H1 (cell line): ENCODE measurements around the gene MAP3K6. TPM values are rescaled to one million over a fixed set of nuclear protein-coding genes. Genes with fewer than 3 reads are reported as not detected.

Source experiments
- CTCF ChIA-PET: fragments of 300-600 bp; sonication (Branson Sonifier 250); formaldehyde crosslinking; loops from one replicate; lab custom pipeline; 2021; ENCODE audit not compliant: partially characterized antibody; lab: Charles Lee
- POLR2A ChIA-PET: fragments of 300-600 bp; sonication (Branson Sonifier 250); formaldehyde crosslinking; loops from one replicate; lab custom pipeline; 2021; ENCODE audit warnings: inconsistent platforms; ENCODE audit not compliant: partially characterized antibody; lab: Charles Lee
- DNase-seq, 2 experiments: peaks; one replicate each; pipeline versions ENCODE4 v3.0.0 to v3.0.0-alpha.2; 2010 to 2022; ENCODE audit warnings: low spot score in 2 of 2, low read depth in 1 of 2, mixed read lengths in 1 of 2
- FAIRE-seq: peaks from 2 replicates; lab custom pipeline; 2011; peaks lifted over from hg19 to GRCh38; lab: Jason Lieb, UNC
- H2AFZ ChIP-seq: 2 replicates; pipeline ENCODE4 v1.8.1; 2012; ENCODE audit warnings: low read length, inconsistent platforms
- H2AK5ac ChIP-seq: 2 replicates; pipeline ENCODE4 v1.6.1; 2013; ENCODE audit warnings: low read depth, low read length
- H2BK120ac ChIP-seq: replicated peaks from 2 replicates; pipeline ENCODE3; 2013; ENCODE audit warnings: low read depth, low read length, inconsistent platforms
- H2BK12ac ChIP-seq: 2 replicates; pipeline ENCODE4 v1.6.1; 2013; ENCODE audit warnings: low read depth, low read length
- H2BK15ac ChIP-seq: 2 replicates; pipeline ENCODE4 v1.6.1; 2013; ENCODE audit warnings: low read length
- H2BK20ac ChIP-seq: 2 replicates; pipeline ENCODE4 v1.6.1; 2013; ENCODE audit warnings: low read length
- H2BK5ac ChIP-seq: 2 replicates; pipeline ENCODE4 v1.6.1; 2013; ENCODE audit warnings: low read depth, low read length
- H3K14ac ChIP-seq: 2 replicates; pipeline ENCODE4 v1.6.1; 2013; ENCODE audit warnings: inconsistent platforms; ENCODE audit not compliant: insufficient read length
- H3K18ac ChIP-seq: 2 replicates; pipeline ENCODE4 v1.6.1; 2013; ENCODE audit warnings: low read length; ENCODE audit errors: extremely low read depth
- H3K23ac ChIP-seq: 2 replicates; pipeline ENCODE4 v1.6.1; 2013; ENCODE audit warnings: inconsistent platforms; ENCODE audit not compliant: insufficient read length
- H3K23me2 ChIP-seq: 2 replicates; pipeline ENCODE4 v1.6.1; 2013; ENCODE audit warnings: low read depth, low read length
- H3K27ac ChIP-seq: 2 replicates; pipeline ENCODE4 v1.6.1; 2011; ENCODE audit warnings: low read depth, low read length, inconsistent platforms
- H3K27me3 ChIP-seq, 4 experiments: replicated peaks in 1 of 4; 1 replicate in 1 of 4; 2 replicates in 3 of 4; pipeline versions ENCODE4 v1.6.1 to v1.8.1; 2011 to 2013; ENCODE audit warnings: low read length in 3 of 4, mild to moderate bottlenecking in 3 of 4, inconsistent platforms in 2 of 4, mixed read lengths in 2 of 4, moderate library complexity in 1 of 4; ENCODE audit not compliant: control insufficient read depth in 3 of 4, insufficient read depth in 3 of 4; ENCODE audit errors: extremely low read depth in 1 of 4
- H3K36me3 ChIP-seq, 4 experiments: 2 replicates each; pipeline versions ENCODE4 v1.6.1 to v1.8.1; 2011 to 2013; ENCODE audit warnings: mild to moderate bottlenecking in 4 of 4, low read length in 3 of 4, moderate library complexity in 2 of 4, control low read depth in 1 of 4, inconsistent platforms in 1 of 4; ENCODE audit not compliant: insufficient read depth in 4 of 4, control insufficient read depth in 2 of 4
- H3K4ac ChIP-seq: replicated peaks from 2 replicates; pipeline ENCODE3; 2013; ENCODE audit warnings: low read length, low read depth, mixed read lengths, inconsistent platforms; ENCODE audit not compliant: insufficient read length
- H3K4me1 ChIP-seq, 4 experiments: replicated peaks in 1 of 4; 1 replicate in 1 of 4; 2 replicates in 3 of 4; pipeline versions ENCODE4 v1.6.1 to v1.8.1; 2011 to 2013; ENCODE audit warnings: low read length in 3 of 4, inconsistent platforms in 2 of 4, mixed read lengths in 1 of 4; ENCODE audit not compliant: insufficient read depth in 4 of 4, control insufficient read depth in 3 of 4
- H3K4me2 ChIP-seq, 2 experiments: 2 replicates each; pipeline versions ENCODE4 v1.6.1 to v1.8.1; 2011 to 2013; ENCODE audit warnings: low read depth in 2 of 2, low read length in 2 of 2, control low read depth in 1 of 2, inconsistent platforms in 1 of 2, mild to moderate bottlenecking in 1 of 2; ENCODE audit not compliant: insufficient read depth in 1 of 2
- H3K4me3 ChIP-seq, 4 experiments: fragments of 200-600, 300-600 bp in 1 of 4; sonication (generic), shearing (Covaris generic), sonication (Bioruptor Twin) in 1 of 4; 2 replicates each; pipeline versions ENCODE4 v1.5.1 to v1.8.1; 2011 to 2016; ENCODE audit warnings: low read length in 4 of 4, low read depth in 3 of 4, control low read depth in 2 of 4, inconsistent platforms in 2 of 4, mild to moderate bottlenecking in 2 of 4, mixed read lengths in 1 of 4, moderate library complexity in 1 of 4; ENCODE audit not compliant: insufficient read depth in 2 of 4; ENCODE audit errors: extremely low read depth in 1 of 4
- H3K56ac ChIP-seq: replicated peaks from 2 replicates; pipeline ENCODE3; 2013; ENCODE audit warnings: low read depth, mild to moderate bottlenecking, mixed read lengths, low read length, inconsistent platforms; ENCODE audit not compliant: insufficient read length
- H3K79me1 ChIP-seq: 2 replicates; pipeline ENCODE4 v1.6.1; 2013; ENCODE audit warnings: low read depth, low read length, control low read depth
- H3K79me2 ChIP-seq, 2 experiments: 2 replicates each; pipeline versions ENCODE4 v1.6.1 to v1.8.1; 2012 to 2013; ENCODE audit warnings: low read length in 2 of 2, mild to moderate bottlenecking in 2 of 2, inconsistent platforms in 1 of 2; ENCODE audit not compliant: insufficient read depth in 2 of 2, control insufficient read depth in 1 of 2
- H3K9ac ChIP-seq, 4 experiments: replicated peaks in 1 of 4; 1 replicate in 1 of 4; 2 replicates in 3 of 4; pipeline versions ENCODE4 v1.6.1 to v1.8.1; 2011 to 2013; ENCODE audit warnings: low read depth in 3 of 4, low read length in 3 of 4, control low read depth in 2 of 4, mild to moderate bottlenecking in 2 of 4, moderate library complexity in 2 of 4, inconsistent platforms in 1 of 4; ENCODE audit errors: extremely low read depth in 1 of 4
- H3K9me3 ChIP-seq, 2 experiments: 2 replicates each; pipeline versions ENCODE4 v1.6.1 to v1.8.1; 2012 to 2013; ENCODE audit warnings: mild to moderate bottlenecking in 2 of 2, moderate library complexity in 2 of 2, control low read depth in 1 of 2, inconsistent platforms in 1 of 2, low read depth in 1 of 2, low read length in 1 of 2, mixed read lengths in 1 of 2; ENCODE audit not compliant: insufficient read depth in 2 of 2
- H4K20me1 ChIP-seq, 2 experiments: replicated peaks in 1 of 2; 2 replicates each; pipeline versions ENCODE3 to v1.8.1; 2011 to 2013; ENCODE audit warnings: inconsistent platforms in 2 of 2, low read length in 2 of 2, mild to moderate bottlenecking in 1 of 2; ENCODE audit not compliant: insufficient read depth in 2 of 2, control insufficient read depth in 1 of 2
- H4K5ac ChIP-seq: 2 replicates; pipeline ENCODE4 v1.6.1; 2013; ENCODE audit warnings: low read length, low read depth, mixed read lengths, inconsistent platforms; ENCODE audit not compliant: insufficient read length
- H4K8ac ChIP-seq: 2 replicates; pipeline ENCODE4 v1.8.0; 2013; ENCODE audit warnings: mild to moderate bottlenecking, moderate library complexity, low read length, inconsistent platforms; ENCODE audit not compliant: insufficient read depth; ENCODE audit errors: extremely low read depth
- H4K91ac ChIP-seq: replicated peaks from 2 replicates; pipeline ENCODE3; 2013; ENCODE audit warnings: low read length, mixed read lengths, inconsistent platforms; ENCODE audit not compliant: insufficient read length
- BRCA1 ChIP-seq: IDR thresholded peaks from 2 replicates; pipeline ENCODE4 v1.6.1; 2012; ENCODE audit warnings: low read depth, low read length, improper control_type of control experiment
- PHF8 ChIP-seq: fragments of 200-600 bp; sonication (generic); conservative IDR thresholded peaks from 2 replicates; pipeline ENCODE4 v1.7.1; 2012; ENCODE audit warnings: low read depth, mild to moderate bottlenecking, inconsistent platforms, low read length, moderate library complexity
- RNF2 ChIP-seq: fragments of 200-900, 300-1000 bp; sonication (generic); IDR thresholded peaks from 2 replicates; pipeline ENCODE4 v1.7.1; 2016; ENCODE audit warnings: borderline replicate concordance, low read depth, mild to moderate bottlenecking, antibody characterized with exemption, low read length; ENCODE audit not compliant: poor library complexity, severe bottlenecking; ENCODE audit errors: missing control alignments
- SP2 ChIP-seq: IDR thresholded peaks from 2 replicates; pipeline ENCODE4 v1.6.1; 2012; ENCODE audit warnings: mild to moderate bottlenecking, low read length, inconsistent platforms
- SP4 ChIP-seq: IDR thresholded peaks from 2 replicates; pipeline ENCODE4 v1.6.1; 2012; ENCODE audit warnings: low read length, inconsistent platforms
- TAF7 ChIP-seq: optimal IDR thresholded peaks from 2 replicates; pipeline ENCODE3; 2011; ENCODE audit warnings: low read depth, mild to moderate bottlenecking, inconsistent platforms, low read length, moderate library complexity, borderline replicate concordance
- ZNF274 ChIP-seq: IDR thresholded peaks from 2 replicates; pipeline ENCODE4 v1.7.0; 2012; ENCODE audit warnings: low read length, borderline replicate concordance; ENCODE audit errors: extremely low read depth
- WGBS, 2 experiments: shearing (Covaris generic) in 1 of 2; methylation state at CpG; one replicate each; pipeline versions ENCODE4 v1.1.6 to v1.1.7; 2013 to 2015; ENCODE audit warnings: low lambda C conversion rate in 2 of 2, mixed read lengths in 2 of 2, inconsistent platforms in 1 of 2, low coverage in 1 of 2, missing lambda C conversion rate in 1 of 2; ENCODE audit not compliant: insufficient replicate concordance in 2 of 2, insufficient coverage in 1 of 2, insufficient read length in 1 of 2; ENCODE audit errors: extremely low coverage in 1 of 2, missing lambda C conversion rate in 1 of 2; 5-methylcytosine and 5-hydroxymethylcytosine counted together
- polyA plus RNA-seq, 7 experiments: library from polyadenylated mRNA; depleted of rRNA in 3 of 7; stranded (reverse) in 5 of 7; unstranded in 2 of 7; fragments of >200 nt in 5 of 7; fragments of 200-250 nt in 2 of 7; gene quantifications; 1 replicate in 5 of 7; 2 replicates in 1 of 7; 4 replicates in 1 of 7; pipeline versions ENCODE4 v1.2.1 to v1.2.3, GENCODE V29; 2011 to 2013; ENCODE audit warnings: missing spikeins in 2 of 7, mixed read lengths in 2 of 7
- total RNA-seq: library from RNA; stranded (reverse); fragmentation: NEBNext Ultra II Directional; extraction: Animal tissue kit (Norgen Biotek cat#: 25700); gene quantifications from 2 replicates; pipeline ENCODE4 v1.2.1, GENCODE V29; 2021
- TF ChIP-seq, protein P1 (sequence below): IDR thresholded peaks from 2 replicates; pipeline ENCODE4 v1.6.1; 2011; ENCODE audit warnings: low read depth, mild to moderate bottlenecking, low read length; ENCODE audit not compliant: insufficient read depth
- TF ChIP-seq, protein P2 (sequence below): IDR thresholded peaks from 2 replicates; pipeline ENCODE4 v1.6.1; 2012; ENCODE audit warnings: inconsistent platforms

Gene MAP3K6
- total and polyA plus RNA-seq, 2 of the 8 experiments (the other 6 are each of a cell fraction or from before 2014, with no cell fraction given) = 7.4 to 7.6 TPM

GRCh38 chr1:27342778-27343638, 23.8 kb downstream of the MAP3K6 start:
- H3K79me1 ChIP-seq = no peaks in the 10 kb centered on the region

More at GRCh38 chr1:27342778-27343638, 23.8 kb downstream of the MAP3K6 start:
- H3K4me3 ChIP-seq = peak overlapping the region in 1 of 4 experiments; percentile 59; a peak in 1 of 8 replicates
- peaks cover 6% of the 10 kb centered on the region; the same call in 1 of the 2 replicates for H3K23me2 ChIP-seq
- peak overlapping the region; percentile 29 for H4K5ac ChIP-seq
- H3K4me2 ChIP-seq = peak overlapping the region; percentile 78 to 94
- H3K23ac ChIP-seq = no peak overlapping the region
- H2BK12ac ChIP-seq = peak overlapping the region; percentile 92; the same call in 1 of the 2 replicates
- H3K56ac ChIP-seq = no peak overlapping the region
- peaks cover 0 to 2% (median 0%) of the 10 kb centered on the region in 4 experiments; a peak in 1 of 7 replicates for H3K27me3 ChIP-seq
- H2BK120ac ChIP-seq = no peak overlapping the region
- peak overlapping the region; percentile 86 for H2AK5ac ChIP-seq
- ChIA-PET CTCF (interaction anchor here (0.6 to 17.0 kb wide), 16 partner anchors 8 to 299 kb away, joined by 3 to 321 read pairs (median 5); no protein-coding TSS in a partner anchor), POLR2A (interaction anchor here (0.9 to 3.2 kb wide), 9 partner anchors 8 to 54 kb away, joined by 3 to 14 read pairs (median 6); partner anchors contain the start of gene TMEM222)
- H3K4ac ChIP-seq = peak overlapping the region; percentile 54
- no peak for DNase-seq
- peaks cover 0 to 3% of the 10 kb centered on the region in 2 experiments; a peak in 1 of 4 replicates for H3K79me2 ChIP-seq
- 0 out of 8 replicates have a peak, but pooled peaks cover 0 to 3% (median 0%) of the 10 kb centered on the region in 4 experiments for H3K36me3 ChIP-seq
- H2BK5ac ChIP-seq = peak overlapping the region; percentile 76; the same call in 1 of the 2 replicates
- H4K91ac ChIP-seq = peak overlapping the region; percentile 48
- no peak overlapping the region for H2AFZ ChIP-seq
- peak overlapping the region in 1 of 4 experiments; percentile 13; a peak in 1 of 7 replicates for H3K9ac ChIP-seq
- 83% methylated on average over 23 of the region's 31 CpGs; no CpG with 5 or more reads in 1 of the 2 experiments for WGBS, 2 experiments
- peak overlapping the region; percentile 62 for H4K8ac ChIP-seq
- H2BK20ac ChIP-seq = peak overlapping the region; percentile 83
- H3K27ac ChIP-seq = no peak overlapping the region
- no peaks in the 10 kb centered on the region for H3K9me3 ChIP-seq
- H3K18ac ChIP-seq = peak overlapping the region; percentile 96
- H3K4me1 ChIP-seq = peaks cover 0 to 25% (median 20%) of the 10 kb centered on the region in 4 experiments; a peak in 6 of 7 replicates
- H4K20me1 ChIP-seq = peaks cover 2 to 9% of the 10 kb centered on the region in 2 experiments
- no peak overlapping the region for H3K14ac ChIP-seq
- TF ChIP-seq SP2 (no peak), PHF8 (no peak), ZNF274 (no peak), BRCA1 (no peak), TAF7 (no peak), SP4 (no peak), RNF2 (no peak)
- TF ChIP-seq, protein P1, sequence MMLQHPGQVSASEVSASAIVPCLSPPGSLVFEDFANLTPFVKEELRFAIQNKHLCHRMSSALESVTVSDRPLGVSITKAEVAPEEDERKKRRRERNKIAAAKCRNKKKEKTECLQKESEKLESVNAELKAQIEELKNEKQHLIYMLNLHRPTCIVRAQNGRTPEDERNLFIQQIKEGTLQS = no peak
- TF ChIP-seq, protein P2, sequence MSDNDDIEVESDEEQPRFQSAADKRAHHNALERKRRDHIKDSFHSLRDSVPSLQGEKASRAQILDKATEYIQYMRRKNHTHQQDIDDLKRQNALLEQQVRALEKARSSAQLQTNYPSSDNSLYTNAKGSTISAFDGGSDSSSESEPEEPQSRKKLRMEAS = no peak
- no peak for FAIRE-seq
- peak overlapping the region; percentile 99; the same call in 1 of the 2 replicates for H2BK15ac ChIP-seq
